Mesangial cell (primary cell): Measurements from ENCODE around the gene TP53I13. TPM values are rescaled to one million over a fixed set of nuclear protein-coding genes. Genes with fewer than 3 reads are reported as not detected.

Experiments
- total RNA-seq: library from RNA; depleted of rRNA; stranded (reverse); fragments of >200 nt; gene quantifications from 2 replicates; pipeline ENCODE4 v1.2.3, GENCODE V29; 2015

The TP53I13 gene, protein sequence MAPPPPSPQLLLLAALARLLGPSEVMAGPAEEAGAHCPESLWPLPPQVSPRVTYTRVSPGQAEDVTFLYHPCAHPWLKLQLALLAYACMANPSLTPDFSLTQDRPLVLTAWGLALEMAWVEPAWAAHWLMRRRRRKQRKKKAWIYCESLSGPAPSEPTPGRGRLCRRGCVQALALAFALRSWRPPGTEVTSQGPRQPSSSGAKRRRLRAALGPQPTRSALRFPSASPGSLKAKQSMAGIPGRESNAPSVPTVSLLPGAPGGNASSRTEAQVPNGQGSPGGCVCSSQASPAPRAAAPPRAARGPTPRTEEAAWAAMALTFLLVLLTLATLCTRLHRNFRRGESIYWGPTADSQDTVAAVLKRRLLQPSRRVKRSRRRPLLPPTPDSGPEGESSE
- total RNA-seq, result 71.0 and 76.8 TPM in 2 replicates

GRCh38 chr17:29568331-29569244 lies at the start of gene TP53I13:
Gene TP53I13, plus strand, starts transcription at chr17:29568701. Its CDS starts 58 bp downstream, at chr17:29568759.

GRCh38 chr17:29566473-29567303 lies 1.8 kb upstream of the TP53I13 start, which contains the start of gene ABHD15:
Gene ABHD15, minus strand, starts transcription at chr17:29567037. Its CDS starts 71 bp downstream, at chr17:29566966.

GRCh38 chr17:29589524-29590410 lies 21.3 kb downstream of the TP53I13 start, which contains the start of gene GIT1:
Gene GIT1, minus strand, starts transcription at chr17:29589648. Its CDS starts 270 bp downstream, at chr17:29589378.

DNA sequence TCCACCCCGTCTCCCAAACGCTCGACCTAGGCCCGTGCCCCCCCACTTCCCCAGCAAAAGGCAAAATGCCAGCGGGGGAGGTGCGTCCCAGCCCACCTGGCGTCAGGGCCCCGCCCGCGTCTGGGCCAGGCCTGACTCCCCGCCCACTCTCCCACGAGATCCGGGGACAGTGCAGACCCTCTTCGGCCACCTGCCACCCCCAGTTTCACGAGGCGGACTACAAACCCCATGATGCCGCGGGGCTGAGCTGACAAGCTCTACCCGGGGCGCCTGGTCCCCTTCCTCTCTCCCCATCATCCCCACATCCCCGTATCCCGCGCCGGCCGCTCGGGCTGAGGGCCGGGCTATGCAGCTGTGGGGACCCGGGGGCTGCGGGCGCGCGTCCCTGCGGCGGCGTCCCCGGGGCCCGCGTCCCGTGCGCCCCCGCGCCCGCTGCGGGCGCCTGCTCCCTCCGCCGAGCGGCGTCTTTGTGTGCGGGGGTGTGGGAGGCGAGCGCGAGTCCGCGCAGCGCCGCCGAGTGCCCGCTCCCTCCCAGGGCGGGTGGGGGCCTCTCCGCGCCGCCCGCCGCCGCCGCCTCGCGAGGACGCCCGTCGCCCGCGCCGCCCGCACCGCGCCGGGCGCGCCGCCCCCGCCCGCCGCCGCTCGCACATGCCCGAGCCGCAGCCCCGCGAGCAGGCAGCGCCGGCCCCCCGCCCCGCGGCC lies 24.5 kb downstream of the TP53I13 start, which contains the start of gene ANKRD13B:
Gene ANKRD13B, plus strand, starts transcription at position 283 of the 702 bp plus-strand sequence. CDS start 490 bp downstream, outside the sequence.

Other genes starting within 250 kb of the TP53I13 start
- gene TAOK1, start 178.3 kb upstream of the TP53I13 start, total RNA-seq, result 26.1 and 34.4 TPM in 2 replicates
- 9.0 and 11.3 TPM in 2 replicates for gene ABHD15, start 1.7 kb upstream of the TP53I13 start, total RNA-seq
- 50.5 and 68.3 TPM in 2 replicates for gene GIT1, start 20.9 kb downstream of the TP53I13 start, total RNA-seq
- gene ANKRD13B, start 24.4 kb downstream of the TP53I13 start, total RNA-seq, result 13.5 and 23.1 TPM in 2 replicates
- gene CORO6, start 54.2 kb downstream of the TP53I13 start, total RNA-seq, result 1.3 and 4.8 TPM in 2 replicates